CD4-positive, alpha-beta memory T cell (primary cell): Measurements from ENCODE around the gene FOXK2. TPM values are rescaled to one million over a fixed set of nuclear protein-coding genes. Genes with fewer than 3 reads are reported as not detected.

Source experiments
- CTCF ChIA-PET: fragments of 350-600 bp; sonication (Branson Sonifier 250); formaldehyde crosslinking; loops from one replicate; lab custom pipeline; 2021; ENCODE audit warnings: inconsistent platforms; ENCODE audit not compliant: partially characterized antibody; lab: Charles Lee
- POLR2A ChIA-PET: fragments of 350-600 bp; sonication (Branson Sonifier 250); formaldehyde crosslinking; loops from one replicate; lab custom pipeline; 2021; ENCODE audit not compliant: partially characterized antibody; lab: Charles Lee
- DNase-seq, 5 donors: peaks; one replicate each; pipeline versions ENCODE4 v3.0.0 to v3.0.0-alpha.2; 2020 to 2022; ENCODE audit warnings: mixed read lengths in 1 of 5
- H3K27ac ChIP-seq: one replicate; pipeline ENCODE4 v1.7.0; 2013; ENCODE audit warnings: low read depth, low read length
- H3K27me3 ChIP-seq: 2 replicates; pipeline ENCODE4 v1.7.0; 2013; ENCODE audit warnings: mild to moderate bottlenecking, low read length, moderate library complexity; ENCODE audit not compliant: insufficient read depth
- H3K36me3 ChIP-seq: 2 replicates; pipeline ENCODE4 v1.7.0; 2013; ENCODE audit warnings: mild to moderate bottlenecking, low read length, moderate library complexity; ENCODE audit not compliant: insufficient read depth
- H3K4me1 ChIP-seq: 2 replicates; pipeline ENCODE4 v1.7.0; 2013; ENCODE audit warnings: mild to moderate bottlenecking, low read length, moderate library complexity; ENCODE audit not compliant: insufficient read depth
- H3K4me3 ChIP-seq, 2 donors: one replicate each; pipeline ENCODE4 v1.7.0; 2013; ENCODE audit warnings: low read length in 2 of 2, mild to moderate bottlenecking in 1 of 2
- H3K9me3 ChIP-seq, 2 donors: one replicate each; pipeline ENCODE4 v1.7.0; 2013; ENCODE audit warnings: low read length in 2 of 2, control low read depth in 1 of 2; ENCODE audit not compliant: control insufficient read depth in 1 of 2
- H3K27ac Mint-ChIP-seq, 7 donors: one replicate each; pipeline ENCODE4 v1.8.0; 2020 to 2021; ENCODE audit warnings: mixed read lengths in 7 of 7, mild to moderate bottlenecking in 6 of 7, inconsistent platforms in 3 of 7, moderate library complexity in 3 of 7
- H3K27me3 Mint-ChIP-seq, 2 donors: one replicate each; pipeline ENCODE4 v1.8.0; 2020 to 2021; ENCODE audit warnings: mixed read lengths in 2 of 2
- H3K36me3 Mint-ChIP-seq, 2 donors: one replicate each; pipeline ENCODE4 v1.8.0; 2020 to 2021; ENCODE audit warnings: mixed read lengths in 2 of 2, inconsistent platforms in 1 of 2, mild to moderate bottlenecking in 1 of 2
- H3K4me1 Mint-ChIP-seq, 4 donors: one replicate each; pipeline ENCODE4 v1.8.0; 2020 to 2021; ENCODE audit warnings: mixed read lengths in 4 of 4, mild to moderate bottlenecking in 1 of 4
- H3K4me3 Mint-ChIP-seq, 8 donors: one replicate each; pipeline ENCODE4 v1.8.0; 2020 to 2021; ENCODE audit warnings: mixed read lengths in 8 of 8, mild to moderate bottlenecking in 7 of 8, moderate library complexity in 6 of 8, inconsistent platforms in 3 of 8
- H3K9me3 Mint-ChIP-seq, 8 donors: one replicate each; pipeline ENCODE4 v1.8.0; 2020 to 2021; ENCODE audit warnings: mixed read lengths in 8 of 8, mild to moderate bottlenecking in 5 of 8, inconsistent platforms in 3 of 8, moderate library complexity in 1 of 8
- intact Hi-C: fragments of 100-400 bp; cut with micrococcal nuclease; formaldehyde crosslinking; loops from one replicate; pipeline ENCODE4 v1.15.1; 2023
- polyA plus RNA-seq, 2 donors: library from polyadenylated mRNA; unstranded; fragments of 300-500 nt; fragmentation: Illumina TruSeq; gene quantifications; one replicate each; pipeline ENCODE4 v1.2.3, GENCODE V29; 2021
- total RNA-seq, 2 experiments: library from RNA; stranded (reverse); gene quantifications; one replicate each; pipeline ENCODE4 v1.2.3, GENCODE V29; 2021

FOXK2 gene
- total and polyA plus RNA-seq, 4 experiments from 2014 or later: 1.3 to 57.5 (median 29.1) TPM

DNA sequence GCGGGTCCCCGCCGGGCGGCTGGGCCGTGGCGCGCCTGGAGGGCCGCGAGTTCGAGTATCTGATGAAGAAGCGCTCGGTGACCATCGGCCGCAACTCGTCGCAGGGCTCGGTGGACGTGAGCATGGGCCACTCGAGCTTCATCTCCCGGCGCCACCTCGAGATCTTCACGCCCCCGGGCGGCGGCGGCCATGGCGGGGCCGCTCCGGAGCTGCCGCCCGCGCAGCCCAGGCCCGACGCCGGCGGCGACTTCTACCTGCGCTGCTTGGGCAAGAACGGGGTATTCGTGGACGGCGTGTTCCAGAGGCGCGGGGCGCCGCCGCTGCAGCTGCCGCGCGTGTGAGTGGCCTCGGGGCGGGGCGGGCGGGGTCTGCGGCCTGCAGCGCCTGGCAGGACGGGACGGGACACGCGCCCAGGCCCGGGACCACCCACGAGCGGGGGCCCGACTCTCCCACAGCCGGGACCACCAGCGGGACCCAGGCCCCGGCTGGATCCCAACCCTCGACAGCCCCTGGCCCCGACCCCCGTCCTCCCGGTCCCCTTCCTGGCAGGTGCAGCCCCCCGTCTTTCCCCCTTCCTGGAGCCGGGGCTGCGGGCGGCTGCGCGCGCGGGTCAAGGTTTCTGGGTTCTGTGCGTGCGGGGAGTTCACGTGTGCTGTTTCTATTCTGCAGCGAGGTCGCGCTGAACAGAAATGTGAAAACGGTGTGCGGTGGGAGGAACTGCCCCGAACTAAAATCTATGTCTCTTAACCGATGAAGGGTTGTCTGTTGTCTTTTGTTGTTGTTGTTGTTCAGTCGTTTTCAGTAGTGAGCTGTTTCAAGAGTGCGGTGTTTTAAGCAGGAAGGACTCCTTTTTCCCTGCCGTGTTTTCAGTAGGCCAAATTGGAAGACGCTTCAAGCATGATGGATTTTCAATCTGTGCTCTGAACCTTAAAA is 705 bp downstream of the FOXK2 start:
- CTCF ChIA-PET: interaction anchor here (1.0 kb wide), 2 partner anchors 11 to 17 kb away, joined by 3 read pairs; no protein-coding TSS in a partner anchor

GRCh38 chr17:82524540-82524939 is 5.0 kb downstream of the FOXK2 start:
- H3K4me3 Mint-ChIP-seq: peak overlapping the region in 5 of 8 donors; percentile 5 to 61 (median 21)
- H3K27ac Mint-ChIP-seq: peak overlapping the region in 6 of 7 donors; percentile 29 to 86 (median 70)
- no peaks in the 10 kb centered on the region for H3K27me3 Mint-ChIP-seq
- H3K36me3 Mint-ChIP-seq: peaks cover 3 to 12% of the 10 kb centered on the region in 2 donors
- no peaks in the 10 kb centered on the region for H3K36me3 ChIP-seq
- peaks cover 0 to 3% (median 0%) of the 10 kb centered on the region in 8 donors for H3K9me3 Mint-ChIP-seq
- H3K9me3 ChIP-seq: no peaks in the 10 kb centered on the region
- no peak overlapping the region for H3K27ac ChIP-seq
- ChIA-PET CTCF (interaction anchor here (2.1 kb wide), 1 partner anchor 29 kb away, joined by 5 read pairs; no protein-coding TSS in a partner anchor), POLR2A (no interaction called here)
- peaks cover 77% of the 10 kb centered on the region for H3K4me1 ChIP-seq
- H3K4me3 ChIP-seq: no peak overlapping the region
- no peak for DNase-seq
- peaks cover 39 to 72% (median 53%) of the 10 kb centered on the region in 4 donors for H3K4me1 Mint-ChIP-seq
- H3K27me3 ChIP-seq: no peaks in the 10 kb centered on the region
- intact Hi-C loops: no loop called here

More for the DNA sequence above, 705 bp downstream of the FOXK2 start:
- DNase-seq: peak; percentile 44 to 52 (median 45)
- intact Hi-C loops: loop anchor here (1.0 kb wide), 2 partner anchors 23 to 62 kb away; partner anchors contain the start of gene NARF
- no peaks in the 10 kb centered on the region for H3K9me3 ChIP-seq
- peaks cover 50% of the 10 kb centered on the region for H3K4me1 ChIP-seq
- Mint-ChIP-seq H3K27ac (peak overlapping the region; percentile 78 to 96 (median 90)), H3K4me3 (peak overlapping the region; percentile 86 to 99 (median 90)), H3K4me1 (peaks cover 21 to 40% (median 26%) of the 10 kb centered on the region in 4 donors), H3K9me3 (peaks cover 0 to 3% (median 0%) of the 10 kb centered on the region in 8 donors), H3K27me3 (no peaks in the 10 kb centered on the region), H3K36me3 (peaks cover 3 to 8% of the 10 kb centered on the region in 2 donors)
- POLR2A ChIA-PET: interaction anchor here (1.2 to 2.8 kb wide), 11 partner anchors 10 to 308 kb away, joined by 3 to 20 read pairs (median 8); partner anchors contain the start of genes NARF and WDR45B
- H3K4me3 ChIP-seq: peak overlapping the region; percentile 59 to 78
- H3K36me3 ChIP-seq: no peaks in the 10 kb centered on the region
- no peaks in the 10 kb centered on the region for H3K27me3 ChIP-seq
- peak overlapping the region; percentile 42 for H3K27ac ChIP-seq

DNA sequence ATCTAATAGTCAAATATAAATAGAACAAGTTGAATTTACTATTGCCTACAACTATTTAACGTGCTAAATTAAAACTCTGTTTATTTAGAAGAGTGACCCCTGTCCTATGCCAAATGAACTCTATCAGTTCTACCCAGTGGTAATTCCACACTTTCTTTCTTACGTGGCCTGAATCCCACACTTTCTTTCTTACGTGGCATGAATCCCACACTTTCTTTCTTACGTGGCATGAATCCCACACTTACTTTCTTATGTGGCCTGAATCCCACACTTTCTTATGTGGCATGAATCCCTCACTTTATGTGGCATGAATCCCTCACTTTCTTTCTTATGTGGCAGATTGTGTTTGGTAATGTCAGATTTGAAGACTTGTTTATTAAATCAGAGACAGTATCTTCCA is 6.2 kb downstream of the FOXK2 start:
- H3K4me1 Mint-ChIP-seq: peaks cover 40 to 77% (median 56%) of the 10 kb centered on the region in 4 donors
- H3K4me3 Mint-ChIP-seq: peak overlapping the region in 2 of 8 donors; percentile 4 to 42
- Histone ChIP-seq H3K4me3 (no peak overlapping the region), H3K27ac (no peak overlapping the region), H3K27me3 (no peaks in the 10 kb centered on the region), H3K9me3 (no peaks in the 10 kb centered on the region), H3K4me1 (peaks cover 82% of the 10 kb centered on the region), H3K36me3 (no peaks in the 10 kb centered on the region)
- H3K27ac Mint-ChIP-seq: peak overlapping the region; percentile 8 to 89 (median 82)
- H3K36me3 Mint-ChIP-seq: peaks cover 3 to 9% of the 10 kb centered on the region in 2 donors
- ChIA-PET CTCF (interaction anchor here (2.1 kb wide), 1 partner anchor 28 kb away, joined by 5 read pairs; no protein-coding TSS in a partner anchor), POLR2A (no interaction called here)
- intact Hi-C loops: no loop called here
- H3K27me3 Mint-ChIP-seq: no peaks in the 10 kb centered on the region
- no peaks in the 10 kb centered on the region for H3K9me3 Mint-ChIP-seq
- DNase-seq: no peak

GRCh38 chr17:82527898-82528297 is 8.4 kb downstream of the FOXK2 start:
- POLR2A ChIA-PET: no interaction called here
- no peaks in the 10 kb centered on the region for H3K36me3 ChIP-seq
- Mint-ChIP-seq H3K27ac (peak overlapping the region; percentile 18 to 79 (median 52)), H3K9me3 (no peaks in the 10 kb centered on the region), H3K27me3 (no peaks in the 10 kb centered on the region), H3K36me3 (peaks cover 3 to 10% of the 10 kb centered on the region in 2 donors), H3K4me3 (no peak overlapping the region), H3K4me1 (peaks cover 37 to 67% (median 55%) of the 10 kb centered on the region in 4 donors)
- H3K4me3 ChIP-seq: no peak overlapping the region
- H3K27ac ChIP-seq: no peak overlapping the region
- CTCF ChIA-PET: interaction anchor here (0.9 kb wide), 1 partner anchor 171 kb away, joined by 3 read pairs; no protein-coding TSS in a partner anchor
- no peaks in the 10 kb centered on the region for H3K27me3 ChIP-seq
- no peak for DNase-seq
- no peaks in the 10 kb centered on the region for H3K9me3 ChIP-seq
- peaks cover 71% of the 10 kb centered on the region for H3K4me1 ChIP-seq
- intact Hi-C loops: no loop called here

- H3K4me3 Mint-ChIP-seq: peak overlapping the region in 4 of 8 donors; percentile 21 to 56 (median 44)
- ChIA-PET POLR2A (interaction anchor here (2.3 kb wide), 1 partner anchor 9 kb away, joined by 8 read pairs; the partner anchor contains the start of gene FOXK2), CTCF (interaction anchor here (0.6 to 0.7 kb wide), 3 partner anchors 44 to 337 kb away, joined by 3 read pairs; no protein-coding TSS in a partner anchor)
- Histone ChIP-seq H3K4me3 (no peak overlapping the region), H3K36me3 (no peaks in the 10 kb centered on the region), H3K9me3 (no peaks in the 10 kb centered on the region), H3K4me1 (peaks cover 72% of the 10 kb centered on the region), H3K27ac (no peak overlapping the region), H3K27me3 (no peaks in the 10 kb centered on the region)
- peaks cover 0 to 9% of the 10 kb centered on the region in 2 donors for H3K36me3 Mint-ChIP-seq
- H3K27ac Mint-ChIP-seq: peak overlapping the region in 5 of 7 donors; percentile 38 to 79 (median 66)
- no peaks in the 10 kb centered on the region for H3K9me3 Mint-ChIP-seq
- H3K27me3 Mint-ChIP-seq: no peaks in the 10 kb centered on the region
- peaks cover 37 to 66% (median 54%) of the 10 kb centered on the region in 4 donors for H3K4me1 Mint-ChIP-seq
- DNase-seq: no peak
- intact Hi-C loops: no loop called here
Measured at GRCh38 chr17:82528484-82529265, 9.1 kb downstream of the FOXK2 start.

- peaks cover 44 to 68% (median 57%) of the 10 kb centered on the region in 4 donors for H3K4me1 Mint-ChIP-seq
- H3K27ac Mint-ChIP-seq: peak overlapping the region in 1 of 7 donors; percentile 37
- H3K9me3 Mint-ChIP-seq: no peaks in the 10 kb centered on the region
- ChIA-PET CTCF (interaction anchor here (1.0 kb wide), 1 partner anchor 13 kb away, joined by 5 read pairs; no protein-coding TSS in a partner anchor), POLR2A (interaction anchor here (2.3 kb wide), 1 partner anchor 11 kb away, joined by 8 read pairs; the partner anchor contains the start of gene FOXK2)
- Histone ChIP-seq H3K27ac (no peak overlapping the region), H3K27me3 (no peaks in the 10 kb centered on the region), H3K9me3 (no peaks in the 10 kb centered on the region), H3K4me3 (no peak overlapping the region), H3K4me1 (peaks cover 73% of the 10 kb centered on the region), H3K36me3 (no peaks in the 10 kb centered on the region)
- intact Hi-C loops: no loop called here
- H3K4me3 Mint-ChIP-seq: peak overlapping the region in 1 of 8 donors; percentile 13
- no peaks in the 10 kb centered on the region for H3K27me3 Mint-ChIP-seq
- peaks cover 0 to 7% of the 10 kb centered on the region in 2 donors for H3K36me3 Mint-ChIP-seq
- no peak for DNase-seq
Measured at GRCh38 chr17:82529914-82530300, 10.4 kb downstream of the FOXK2 start.
